WTC11 (cell line): ENCODE data around the gene TDP2.

Source experiments
- ARID4B ChIP-seq: sonication (generic); formaldehyde crosslinking; IDR thresholded peaks from 2 replicates; pipeline ENCODE4 v1.8.0; 2023; ENCODE audit warnings: missing genetic modification reagents, mild to moderate bottlenecking, borderline replicate concordance
- CREB1 ChIP-seq: sonication (generic); formaldehyde crosslinking; IDR thresholded peaks from 2 replicates; pipeline ENCODE4 v1.8.0; 2023; ENCODE audit warnings: mild to moderate bottlenecking, missing genetic modification reagents
- ESRRA ChIP-seq: sonication (generic); formaldehyde crosslinking; IDR thresholded peaks from 2 replicates; pipeline ENCODE4 v1.8.1; 2022; ENCODE audit warnings: mild to moderate bottlenecking, missing genetic modification reagents, borderline replicate concordance
- FOXJ3 ChIP-seq: sonication (generic); formaldehyde crosslinking; IDR thresholded peaks from 2 replicates; pipeline ENCODE4 v1.9.0; 2021; ENCODE audit warnings: missing genetic modification reagents, mild to moderate bottlenecking, borderline replicate concordance
- JUN ChIP-seq: sonication (generic); formaldehyde crosslinking; IDR thresholded peaks from 2 replicates; pipeline ENCODE4 v1.8.0; 2023; ENCODE audit warnings: mild to moderate bottlenecking, missing genetic modification reagents
- MAX ChIP-seq: sonication (generic); formaldehyde crosslinking; IDR thresholded peaks from 2 replicates; pipeline ENCODE4 v1.8.0; 2022; ENCODE audit warnings: mild to moderate bottlenecking, missing genetic modification reagents
- NFE2L1 ChIP-seq: sonication (generic); formaldehyde crosslinking; IDR thresholded peaks from 2 replicates; pipeline ENCODE4 v1.8.1; 2023; ENCODE audit warnings: missing genetic modification reagents
- NR1H2 ChIP-seq: sonication (generic); formaldehyde crosslinking; IDR thresholded peaks from 2 replicates; pipeline ENCODE4 v1.9.0; 2021; ENCODE audit warnings: mild to moderate bottlenecking, moderate library complexity, missing genetic modification reagents
- TCF7 ChIP-seq: sonication (generic); formaldehyde crosslinking; IDR thresholded peaks from 2 replicates; pipeline ENCODE4 v1.8.0; 2022; ENCODE audit warnings: mild to moderate bottlenecking, low read depth, missing genetic modification reagents, moderate library complexity
- ZNF425 ChIP-seq: fragments of 250-450 bp; sonication (Bioruptor Pico); conservative IDR thresholded peaks from 2 replicates; pipeline ENCODE4 v1.9.0; 2021; ENCODE audit warnings: mild to moderate bottlenecking
- TF ChIP-seq, protein P1 (sequence below): fragments of 200-600 bp; IDR thresholded peaks from 2 replicates; pipeline ENCODE4 v1.8.0; 2022; ENCODE audit warnings: antibody characterized with exemption
- TF ChIP-seq, protein P2 (sequence below): sonication (generic); formaldehyde crosslinking; IDR thresholded peaks from 2 replicates; pipeline ENCODE4 v1.8.0; 2023; ENCODE audit warnings: mild to moderate bottlenecking, missing genetic modification reagents
- TF ChIP-seq, protein P3 (sequence below): sonication (generic); formaldehyde crosslinking; IDR thresholded peaks from 2 replicates; pipeline ENCODE4 v1.8.1; 2023; ENCODE audit warnings: mild to moderate bottlenecking, missing genetic modification reagents, moderate library complexity

- TF ChIP-seq NFE2L1 (no peak), FOXJ3 (CRISPR knock-in tag) (no peak), CREB1 (CRISPR knock-in tag) (no peak), TCF7 (CRISPR knock-in tag) (no peak), JUN (no peak), NR1H2 (CRISPR knock-in tag) (no peak), ZNF425 (CRISPR knock-in tag) (no peak), MAX (CRISPR knock-in tag) (no peak), ARID4B (CRISPR knock-in tag) (no peak), ESRRA (CRISPR knock-in tag) (no peak)
- TF ChIP-seq, protein P1, sequence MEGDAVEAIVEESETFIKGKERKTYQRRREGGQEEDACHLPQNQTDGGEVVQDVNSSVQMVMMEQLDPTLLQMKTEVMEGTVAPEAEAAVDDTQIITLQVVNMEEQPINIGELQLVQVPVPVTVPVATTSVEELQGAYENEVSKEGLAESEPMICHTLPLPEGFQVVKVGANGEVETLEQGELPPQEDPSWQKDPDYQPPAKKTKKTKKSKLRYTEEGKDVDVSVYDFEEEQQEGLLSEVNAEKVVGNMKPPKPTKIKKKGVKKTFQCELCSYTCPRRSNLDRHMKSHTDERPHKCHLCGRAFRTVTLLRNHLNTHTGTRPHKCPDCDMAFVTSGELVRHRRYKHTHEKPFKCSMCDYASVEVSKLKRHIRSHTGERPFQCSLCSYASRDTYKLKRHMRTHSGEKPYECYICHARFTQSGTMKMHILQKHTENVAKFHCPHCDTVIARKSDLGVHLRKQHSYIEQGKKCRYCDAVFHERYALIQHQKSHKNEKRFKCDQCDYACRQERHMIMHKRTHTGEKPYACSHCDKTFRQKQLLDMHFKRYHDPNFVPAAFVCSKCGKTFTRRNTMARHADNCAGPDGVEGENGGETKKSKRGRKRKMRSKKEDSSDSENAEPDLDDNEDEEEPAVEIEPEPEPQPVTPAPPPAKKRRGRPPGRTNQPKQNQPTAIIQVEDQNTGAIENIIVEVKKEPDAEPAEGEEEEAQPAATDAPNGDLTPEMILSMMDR, result no peak
- TF ChIP-seq, protein P2, sequence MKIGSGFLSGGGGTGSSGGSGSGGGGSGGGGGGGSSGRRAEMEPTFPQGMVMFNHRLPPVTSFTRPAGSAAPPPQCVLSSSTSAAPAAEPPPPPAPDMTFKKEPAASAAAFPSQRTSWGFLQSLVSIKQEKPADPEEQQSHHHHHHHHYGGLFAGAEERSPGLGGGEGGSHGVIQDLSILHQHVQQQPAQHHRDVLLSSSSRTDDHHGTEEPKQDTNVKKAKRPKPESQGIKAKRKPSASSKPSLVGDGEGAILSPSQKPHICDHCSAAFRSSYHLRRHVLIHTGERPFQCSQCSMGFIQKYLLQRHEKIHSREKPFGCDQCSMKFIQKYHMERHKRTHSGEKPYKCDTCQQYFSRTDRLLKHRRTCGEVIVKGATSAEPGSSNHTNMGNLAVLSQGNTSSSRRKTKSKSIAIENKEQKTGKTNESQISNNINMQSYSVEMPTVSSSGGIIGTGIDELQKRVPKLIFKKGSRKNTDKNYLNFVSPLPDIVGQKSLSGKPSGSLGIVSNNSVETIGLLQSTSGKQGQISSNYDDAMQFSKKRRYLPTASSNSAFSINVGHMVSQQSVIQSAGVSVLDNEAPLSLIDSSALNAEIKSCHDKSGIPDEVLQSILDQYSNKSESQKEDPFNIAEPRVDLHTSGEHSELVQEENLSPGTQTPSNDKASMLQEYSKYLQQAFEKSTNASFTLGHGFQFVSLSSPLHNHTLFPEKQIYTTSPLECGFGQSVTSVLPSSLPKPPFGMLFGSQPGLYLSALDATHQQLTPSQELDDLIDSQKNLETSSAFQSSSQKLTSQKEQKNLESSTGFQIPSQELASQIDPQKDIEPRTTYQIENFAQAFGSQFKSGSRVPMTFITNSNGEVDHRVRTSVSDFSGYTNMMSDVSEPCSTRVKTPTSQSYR (CRISPR knock-in tag), result no peak
- TF ChIP-seq, protein P3, sequence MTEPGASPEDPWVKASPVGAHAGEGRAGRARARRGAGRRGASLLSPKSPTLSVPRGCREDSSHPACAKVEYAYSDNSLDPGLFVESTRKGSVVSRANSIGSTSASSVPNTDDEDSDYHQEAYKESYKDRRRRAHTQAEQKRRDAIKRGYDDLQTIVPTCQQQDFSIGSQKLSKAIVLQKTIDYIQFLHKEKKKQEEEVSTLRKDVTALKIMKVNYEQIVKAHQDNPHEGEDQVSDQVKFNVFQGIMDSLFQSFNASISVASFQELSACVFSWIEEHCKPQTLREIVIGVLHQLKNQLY, result no peak
Observed at GRCh38 chr6:24614648-24615047, 52.1 kb downstream of the TDP2 start.
